Measurements from ENCODE around the gene CD180. TPM values are rescaled to one million over a fixed set of nuclear protein-coding genes. Genes with fewer than 3 reads are reported as not detected.
A peak's percentile ranks its signal among the peaks of the same experiment; 100 is the strongest.

Gene CD180
- total and polyA plus RNA-seq, 2 experiments from 2014 or later, result not detected

DNA sequence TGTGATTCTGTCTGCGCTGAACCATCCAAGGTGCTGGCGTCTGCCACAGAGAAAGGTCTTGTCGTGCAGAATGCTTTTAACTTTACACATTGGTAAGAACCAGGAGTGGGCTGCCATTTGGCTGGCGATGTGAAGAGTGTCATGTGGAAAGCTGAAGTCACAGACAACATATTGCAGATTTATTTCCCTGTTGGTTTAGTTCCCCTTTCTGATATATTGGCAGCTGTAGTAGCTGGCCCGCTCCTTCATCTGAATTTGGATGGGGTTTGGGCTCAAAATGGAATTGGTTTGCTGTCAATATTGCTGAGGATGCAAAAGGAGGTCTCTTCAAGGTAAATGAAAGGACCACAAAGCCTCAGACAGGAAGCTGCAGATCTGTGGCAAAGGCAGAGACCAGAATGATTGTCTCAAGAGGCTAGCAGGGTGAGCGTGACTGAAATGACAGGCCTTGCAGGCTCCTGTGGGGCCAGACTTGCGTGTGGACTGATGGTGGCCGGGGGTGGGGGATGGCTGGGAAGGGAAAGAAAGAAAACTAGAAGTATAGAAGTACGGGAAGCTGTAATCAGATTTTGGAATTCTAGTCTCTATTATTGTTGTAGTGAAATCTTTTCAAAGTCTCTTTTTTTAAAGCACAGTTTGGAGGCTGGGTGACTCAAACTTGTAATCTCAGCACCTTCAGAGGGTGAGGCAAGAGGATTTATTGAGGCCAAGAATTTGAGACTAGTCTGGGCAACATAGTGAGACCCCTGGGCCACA lies 25.1 kb upstream of the CD180 start:
- H3K36me3 ChIP-seq, result no peaks in the 10 kb centered on the region
- H3K4me1 ChIP-seq (ENCODE audit: low read depth), result peaks cover 30% of the 10 kb centered on the region
- no peaks in the 10 kb centered on the region for H3K9me3 ChIP-seq (ENCODE audit: low read depth)
- DNase-seq (ENCODE audit: low read depth in 1 of 2, low spot score in 1 of 2), result peak in 1 of 2 donors; percentile 71
- no peaks in the 10 kb centered on the region for H3K27me3 ChIP-seq
- H3K27ac ChIP-seq, result peak overlapping the region; percentile 41
- TF ChIP-seq, protein P1, sequence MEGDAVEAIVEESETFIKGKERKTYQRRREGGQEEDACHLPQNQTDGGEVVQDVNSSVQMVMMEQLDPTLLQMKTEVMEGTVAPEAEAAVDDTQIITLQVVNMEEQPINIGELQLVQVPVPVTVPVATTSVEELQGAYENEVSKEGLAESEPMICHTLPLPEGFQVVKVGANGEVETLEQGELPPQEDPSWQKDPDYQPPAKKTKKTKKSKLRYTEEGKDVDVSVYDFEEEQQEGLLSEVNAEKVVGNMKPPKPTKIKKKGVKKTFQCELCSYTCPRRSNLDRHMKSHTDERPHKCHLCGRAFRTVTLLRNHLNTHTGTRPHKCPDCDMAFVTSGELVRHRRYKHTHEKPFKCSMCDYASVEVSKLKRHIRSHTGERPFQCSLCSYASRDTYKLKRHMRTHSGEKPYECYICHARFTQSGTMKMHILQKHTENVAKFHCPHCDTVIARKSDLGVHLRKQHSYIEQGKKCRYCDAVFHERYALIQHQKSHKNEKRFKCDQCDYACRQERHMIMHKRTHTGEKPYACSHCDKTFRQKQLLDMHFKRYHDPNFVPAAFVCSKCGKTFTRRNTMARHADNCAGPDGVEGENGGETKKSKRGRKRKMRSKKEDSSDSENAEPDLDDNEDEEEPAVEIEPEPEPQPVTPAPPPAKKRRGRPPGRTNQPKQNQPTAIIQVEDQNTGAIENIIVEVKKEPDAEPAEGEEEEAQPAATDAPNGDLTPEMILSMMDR (IDR thresholded peaks at IDR 0.05; ENCODE audit: low read depth, low read length), result no peak
- H3K4me3 ChIP-seq, result no peak overlapping the region

DNA sequence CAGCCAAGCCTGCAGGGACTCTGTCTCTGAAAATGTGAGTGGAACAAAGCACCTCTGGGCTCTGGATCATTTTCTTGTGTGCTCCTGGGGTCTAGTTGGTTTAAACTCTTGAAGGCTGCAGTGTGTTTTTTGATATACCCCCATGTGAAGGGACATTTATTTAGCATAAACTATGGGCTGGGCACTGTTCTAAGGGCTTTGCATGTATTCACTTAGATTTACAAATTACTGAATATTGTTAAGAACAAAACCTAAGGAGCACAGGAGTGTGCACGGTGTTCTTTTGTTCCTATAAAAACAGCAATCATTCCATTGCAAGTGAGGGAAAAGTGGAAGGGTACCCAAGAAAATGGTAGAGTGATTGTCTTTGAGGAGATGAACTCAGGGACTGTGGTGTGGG lies 20.0 kb upstream of the CD180 start:
- no peaks in the 10 kb centered on the region for H3K9me3 ChIP-seq (ENCODE audit: low read depth)
- no peak overlapping the region for H3K4me3 ChIP-seq
- H3K4me1 ChIP-seq (ENCODE audit: low read depth), result peaks cover 31% of the 10 kb centered on the region
- DNase-seq (ENCODE audit: low read depth in 1 of 2, low spot score in 1 of 2), result no peak
- H3K27me3 ChIP-seq, result no peaks in the 10 kb centered on the region
- TF ChIP-seq, protein P1 (IDR thresholded peaks at IDR 0.05; ENCODE audit: low read depth, low read length), result no peak
- no peak overlapping the region for H3K27ac ChIP-seq
- H3K36me3 ChIP-seq, result no peaks in the 10 kb centered on the region

DNA sequence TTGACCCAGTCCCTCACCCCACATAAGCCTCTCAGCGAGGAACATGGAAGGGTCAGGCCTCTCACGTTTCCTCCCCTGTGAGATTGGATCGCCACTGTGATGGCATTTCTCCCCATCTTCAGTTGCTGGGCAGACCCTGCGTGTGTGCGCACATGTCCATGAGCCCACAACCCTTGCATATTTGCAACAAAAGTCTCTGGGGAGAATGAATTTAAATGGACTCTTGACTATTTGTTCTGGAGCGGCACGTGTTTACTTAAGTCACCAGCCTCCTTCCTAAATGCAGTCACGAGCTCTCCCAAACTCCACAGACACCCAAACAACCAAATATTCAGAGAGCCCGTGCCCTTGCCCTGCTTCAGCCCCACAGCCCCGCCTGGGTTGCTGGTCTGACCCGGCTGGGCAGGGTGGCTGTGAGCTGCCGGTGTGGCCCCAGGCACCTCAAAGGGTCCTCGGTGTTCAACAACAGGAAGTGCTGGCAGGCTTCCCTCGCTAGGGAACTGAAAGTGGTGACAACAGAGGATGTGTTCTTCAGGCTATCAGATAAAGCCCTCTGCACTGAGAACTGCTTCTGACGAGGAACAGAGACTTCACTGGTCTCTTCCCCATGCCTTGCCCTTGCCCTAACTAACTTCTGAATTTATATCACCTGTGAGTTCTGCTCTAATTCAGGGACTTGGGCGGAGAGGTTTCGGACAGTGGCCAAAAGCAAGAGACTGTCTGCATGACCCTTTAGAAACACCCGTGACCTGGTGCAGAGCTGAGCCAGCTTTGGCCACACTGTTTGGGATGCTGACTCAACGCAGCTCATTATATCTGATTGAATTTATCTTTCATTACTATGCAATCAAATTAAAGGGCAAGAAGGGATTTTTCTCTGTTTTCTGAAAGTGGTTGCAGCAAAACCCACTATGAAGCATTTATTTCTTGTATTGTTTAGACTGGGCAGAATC lies 19.2 kb upstream of the CD180 start:
- H3K4me3 ChIP-seq, result no peak overlapping the region

DNA sequence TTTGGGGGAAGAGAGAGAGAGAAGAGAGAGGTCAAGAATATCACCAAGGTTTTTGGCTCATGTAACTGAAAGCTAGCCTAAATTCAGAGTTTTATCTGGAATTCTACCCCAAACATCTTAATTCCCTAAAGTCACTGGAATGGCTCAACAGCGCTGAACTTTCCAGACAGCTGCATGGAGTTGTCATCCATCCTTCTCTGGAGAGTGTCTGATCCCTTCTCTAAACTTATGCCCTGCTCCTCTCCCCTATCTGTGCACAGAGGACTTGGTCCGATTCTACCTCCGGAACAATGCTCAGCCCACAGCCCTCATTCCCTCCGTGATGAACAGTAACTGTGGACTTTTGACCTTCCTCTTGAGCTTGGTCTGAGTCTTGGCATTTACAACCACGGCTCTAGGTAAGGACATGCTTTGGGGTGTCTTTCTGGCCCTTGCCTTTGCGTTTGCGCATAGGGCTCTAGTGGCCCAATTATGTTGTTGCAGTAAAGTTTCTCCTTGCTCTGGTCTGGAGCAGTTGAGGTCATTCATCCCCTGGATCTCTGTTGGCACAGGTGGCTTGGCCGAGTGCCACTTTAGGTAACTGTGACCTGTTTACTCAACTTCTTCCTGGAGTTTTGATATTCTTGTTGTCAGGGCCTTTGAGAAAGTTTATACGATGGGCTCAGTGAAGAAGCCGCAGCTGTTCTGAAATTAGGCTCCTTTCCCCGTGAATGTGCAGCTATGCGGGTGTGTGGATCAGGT lies 18.3 kb upstream of the CD180 start:
- TF ChIP-seq, protein P1 (IDR thresholded peaks at IDR 0.05; ENCODE audit: low read depth, low read length), result no peak
- no peak overlapping the region for H3K27ac ChIP-seq
- H3K4me3 ChIP-seq, result no peak overlapping the region
- no peaks in the 10 kb centered on the region for H3K36me3 ChIP-seq
- peaks cover 23% of the 10 kb centered on the region for H3K4me1 ChIP-seq (ENCODE audit: low read depth)
- no peaks in the 10 kb centered on the region for H3K9me3 ChIP-seq (ENCODE audit: low read depth)
- no peaks in the 10 kb centered on the region for H3K27me3 ChIP-seq
- no peak for DNase-seq (ENCODE audit: low read depth in 1 of 2, low spot score in 1 of 2)

More for the DNA sequence above, 19.2 kb upstream of the CD180 start:
- H3K9me3 ChIP-seq (ENCODE audit: low read depth), result no peaks in the 10 kb centered on the region
- DNase-seq (ENCODE audit: low read depth in 1 of 2, low spot score in 1 of 2), result peak; percentile 80 to 91
- H3K27me3 ChIP-seq, result no peaks in the 10 kb centered on the region
- peaks cover 23% of the 10 kb centered on the region for H3K4me1 ChIP-seq (ENCODE audit: low read depth)
- TF ChIP-seq, protein P1 (IDR thresholded peaks at IDR 0.05; ENCODE audit: low read depth, low read length), result no peak
- no peaks in the 10 kb centered on the region for H3K36me3 ChIP-seq
- H3K27ac ChIP-seq, result peak overlapping the region; percentile 4

DNA sequence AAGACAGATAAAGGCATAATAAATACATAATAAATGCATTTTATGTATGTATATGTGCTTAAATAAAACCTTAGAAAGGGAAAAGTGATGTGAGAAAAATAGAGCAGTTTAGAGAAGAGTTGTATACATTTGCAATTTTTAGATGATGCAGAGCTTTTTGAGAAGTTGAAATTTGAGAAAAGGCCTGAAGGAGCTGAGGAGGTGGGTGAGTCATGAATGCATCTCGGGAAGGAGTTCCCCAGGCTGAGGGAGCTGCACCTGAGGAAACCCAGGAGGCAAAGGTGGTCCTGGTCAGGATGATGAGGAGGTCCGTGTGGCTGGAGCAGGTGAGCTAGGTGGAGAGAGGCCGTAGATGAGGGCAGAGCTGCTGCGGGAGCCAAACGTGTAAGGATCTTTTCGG lies 17.4 kb upstream of the CD180 start:
- no peak for DNase-seq (ENCODE audit: low read depth in 1 of 2, low spot score in 1 of 2)

More for the DNA sequence above, 17.4 kb upstream of the CD180 start:
- no peak overlapping the region for H3K27ac ChIP-seq
- no peaks in the 10 kb centered on the region for H3K36me3 ChIP-seq
- no peaks in the 10 kb centered on the region for H3K27me3 ChIP-seq
- no peaks in the 10 kb centered on the region for H3K9me3 ChIP-seq (ENCODE audit: low read depth)
- H3K4me3 ChIP-seq, result no peak overlapping the region
- H3K4me1 ChIP-seq (ENCODE audit: low read depth), result peaks cover 23% of the 10 kb centered on the region
- TF ChIP-seq, protein P1 (IDR thresholded peaks at IDR 0.05; ENCODE audit: low read depth, low read length), result no peak
